K562 (cell line): ENCODE results near the gene PLEKHH2. TPM values are rescaled to one million over a fixed set of nuclear protein-coding genes. Genes with fewer than 3 reads are reported as not detected.
A peak's percentile ranks its signal among the peaks of the same experiment; 100 is the strongest.

ENCODE experiments used
- CBFA2T2 ChIP-seq: fragments of 450-650 bp; conservative IDR thresholded peaks from 2 replicates; pipeline ENCODE4 v1.6.1; 2017; ENCODE audit warnings: mild to moderate bottlenecking
- CHD4 ChIP-seq: fragments of 200-600 bp; sonication (generic); IDR thresholded peaks from 3 replicates; pipeline ENCODE4 v1.6.1; 2012; ENCODE audit warnings: low read depth, mild to moderate bottlenecking, mixed read lengths, low read length, inconsistent platforms; ENCODE audit not compliant: insufficient read depth, insufficient replicate concordance, poor library complexity, severe bottlenecking
- FOXP4 ChIP-seq: sonication (generic); formaldehyde crosslinking; IDR thresholded peaks from 2 replicates; pipeline ENCODE4 v1.8.0; 2022; ENCODE audit warnings: mild to moderate bottlenecking, missing genetic modification reagents, borderline replicate concordance
- MCM2 ChIP-seq: fragments of 450-650 bp; IDR thresholded peaks from 2 replicates; pipeline ENCODE4 v1.6.1; 2017; ENCODE audit warnings: low read depth, mild to moderate bottlenecking
- MXI1 ChIP-seq: IDR thresholded peaks from 2 replicates; pipeline ENCODE4 v1.6.1; 2011; ENCODE audit warnings: low read depth, mild to moderate bottlenecking, improper control_type of control experiment, low read length
- polyA plus RNA-seq, 8 experiments: library from polyadenylated mRNA; depleted of rRNA in 4 of 8; stranded (reverse) in 5 of 8; unstranded in 3 of 8; fragments of >200 nt; fragmentation: Nextera tagmentation in 2 of 8; fragmentation: Illumina TruSeq in 1 of 8; extraction: Ambion mirVana in 2 of 8; extraction: Trizol in 1 of 8; gene quantifications; 2 replicates each; pipeline versions ENCODE4 v1.2.1 to v1.2.3, GENCODE V29; 2011 to 2014; ENCODE audit warnings: inconsistent platforms in 1 of 8, missing spikeins in 1 of 8
- total RNA-seq, 7 experiments: library from RNA; depleted of rRNA in 6 of 7; stranded (reverse); fragments of >200 nt in 6 of 7; fragmentation: Illumina TruSeq in 2 of 7; extraction: Trizol in 2 of 7; gene quantifications; 2 replicates each; pipeline versions ENCODE4 v1.2.1 to v1.2.3, GENCODE V29; 2011 to 2021; ENCODE audit warnings: low replicate concordance in 1 of 7
- TF ChIP-seq, protein P1 (sequence below): sonication (generic); formaldehyde crosslinking; IDR thresholded peaks from 2 replicates; pipeline ENCODE4 v1.8.1; 2023; ENCODE audit warnings: mild to moderate bottlenecking, missing genetic modification reagents
- TF ChIP-seq, protein P2 (sequence below): sonication (generic); formaldehyde crosslinking; IDR thresholded peaks from 2 replicates; pipeline ENCODE4 v1.4.0; 2020; ENCODE audit warnings: mild to moderate bottlenecking, missing genetic modification reagents
- TF ChIP-seq, protein P3 (sequence below): sonication (generic); formaldehyde crosslinking; IDR thresholded peaks from 2 replicates; pipeline ENCODE4 v1.8.0; 2022; ENCODE audit warnings: mild to moderate bottlenecking, missing genetic modification reagents

The PLEKHH2 gene
- total and polyA plus RNA-seq, 9 of the 15 experiments (the other 6 are each of a cell fraction or from before 2014, with no cell fraction given), result 0.77 to 13.5 (median 2.7) TPM

DNA sequence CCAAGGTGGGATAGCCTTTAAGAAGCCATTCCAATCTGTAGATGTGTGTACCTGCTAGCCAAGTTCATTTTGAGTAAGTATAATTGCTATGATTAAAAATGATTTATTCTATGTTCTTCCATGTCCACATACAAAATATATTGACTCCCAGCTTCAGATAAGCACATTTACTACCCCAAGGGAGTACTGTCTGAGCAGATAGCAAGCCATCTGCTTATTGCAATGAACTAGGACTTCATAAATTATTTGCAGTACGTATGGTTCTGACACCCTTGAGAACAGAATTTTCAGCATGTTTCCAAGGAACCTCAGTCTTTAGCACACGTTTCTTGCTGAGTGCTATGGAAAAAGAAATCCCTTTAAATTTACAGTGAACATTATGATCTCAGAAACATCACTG lies 173.4 kb downstream of the PLEKHH2 start (continued):
- TF ChIP-seq, protein P1, sequence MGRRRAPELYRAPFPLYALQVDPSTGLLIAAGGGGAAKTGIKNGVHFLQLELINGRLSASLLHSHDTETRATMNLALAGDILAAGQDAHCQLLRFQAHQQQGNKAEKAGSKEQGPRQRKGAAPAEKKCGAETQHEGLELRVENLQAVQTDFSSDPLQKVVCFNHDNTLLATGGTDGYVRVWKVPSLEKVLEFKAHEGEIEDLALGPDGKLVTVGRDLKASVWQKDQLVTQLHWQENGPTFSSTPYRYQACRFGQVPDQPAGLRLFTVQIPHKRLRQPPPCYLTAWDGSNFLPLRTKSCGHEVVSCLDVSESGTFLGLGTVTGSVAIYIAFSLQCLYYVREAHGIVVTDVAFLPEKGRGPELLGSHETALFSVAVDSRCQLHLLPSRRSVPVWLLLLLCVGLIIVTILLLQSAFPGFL (CRISPR knock-in tag), result no peak
- TF ChIP-seq MCM2 (no peak), CHD4 (no peak), CBFA2T2 (peak; percentile 61; the same call in 1 of the 2 replicates), MXI1 (no peak), FOXP4 (CRISPR knock-in tag) (no peak)
- TF ChIP-seq, protein P2, sequence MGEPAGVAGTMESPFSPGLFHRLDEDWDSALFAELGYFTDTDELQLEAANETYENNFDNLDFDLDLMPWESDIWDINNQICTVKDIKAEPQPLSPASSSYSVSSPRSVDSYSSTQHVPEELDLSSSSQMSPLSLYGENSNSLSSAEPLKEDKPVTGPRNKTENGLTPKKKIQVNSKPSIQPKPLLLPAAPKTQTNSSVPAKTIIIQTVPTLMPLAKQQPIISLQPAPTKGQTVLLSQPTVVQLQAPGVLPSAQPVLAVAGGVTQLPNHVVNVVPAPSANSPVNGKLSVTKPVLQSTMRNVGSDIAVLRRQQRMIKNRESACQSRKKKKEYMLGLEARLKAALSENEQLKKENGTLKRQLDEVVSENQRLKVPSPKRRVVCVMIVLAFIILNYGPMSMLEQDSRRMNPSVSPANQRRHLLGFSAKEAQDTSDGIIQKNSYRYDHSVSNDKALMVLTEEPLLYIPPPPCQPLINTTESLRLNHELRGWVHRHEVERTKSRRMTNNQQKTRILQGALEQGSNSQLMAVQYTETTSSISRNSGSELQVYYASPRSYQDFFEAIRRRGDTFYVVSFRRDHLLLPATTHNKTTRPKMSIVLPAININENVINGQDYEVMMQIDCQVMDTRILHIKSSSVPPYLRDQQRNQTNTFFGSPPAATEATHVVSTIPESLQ (CRISPR knock-in tag), result no peak
- TF ChIP-seq, protein P3, sequence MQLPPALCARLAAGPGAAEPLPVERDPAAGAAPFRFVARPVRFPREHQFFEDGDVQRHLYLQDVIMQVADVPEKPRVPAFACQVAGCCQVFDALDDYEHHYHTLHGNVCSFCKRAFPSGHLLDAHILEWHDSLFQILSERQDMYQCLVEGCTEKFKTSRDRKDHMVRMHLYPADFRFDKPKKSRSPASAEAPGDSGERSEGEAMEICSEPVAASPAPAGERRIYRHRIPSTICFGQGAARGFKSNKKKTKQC, result no peak
